PC-3 (cell line): ENCODE results near the gene GPR152.

Experiments used
- CTCF ChIP-seq: fragments of 300-600 bp; sonication (generic); conservative IDR thresholded peaks from 2 replicates; pipeline ENCODE4 v1.5.1; 2017; ENCODE audit warnings: antibody characterized with exemption, low read depth, mild to moderate bottlenecking, low read length
- EZH2 ChIP-seq: fragments of 300-600 bp; sonication (generic); IDR thresholded peaks from one replicate; pipeline ENCODE4 v1.6.1; 2017; ENCODE audit warnings: antibody characterized with exemption, mild to moderate bottlenecking, low read length; ENCODE audit not compliant: unreplicated experiment

- TF ChIP-seq CTCF = no peak
- TF ChIP-seq EZH2 = no peak
These were observed 14.6 kb upstream of the GPR152 start for GRCh38 chr11:67466962-67467771.
